CD4-positive, alpha-beta T cell treated with Interleukin-4 for 1 hour (primary cell): ENCODE results near the gene CD300LF.

Experiments
- DNase-seq, 2 donors: peaks; one replicate each; pipeline ENCODE4 v3.0.0-alpha.2; 2020 to 2022

CD300LF gene

GRCh38 chr17:74745548-74746177 lies 32.9 kb upstream of the CD300LF start:
- DNase-seq: no peak

- DNase-seq: peak; percentile 84 to 86
Observed at GRCh38 chr17:74744714-74745547, 32.2 kb upstream of the CD300LF start.

- DNase-seq: no peak
Observed at GRCh38 chr17:74744349-74744713, 31.6 kb upstream of the CD300LF start.

GRCh38 chr17:74743755-74744154 lies 31.0 kb upstream of the CD300LF start:
- no peak for DNase-seq

- DNase-seq: no peak
Observed at GRCh38 chr17:74742978-74743545, 30.3 kb upstream of the CD300LF start.

- peak; percentile 58 to 66 for DNase-seq
Observed at GRCh38 chr17:74742153-74742515, 29.4 kb upstream of the CD300LF start.

GRCh38 chr17:74740641-74741387 lies 28.1 kb upstream of the CD300LF start:
- no peak for DNase-seq

- DNase-seq: no peak
Observed at GRCh38 chr17:74740173-74740572, 27.4 kb upstream of the CD300LF start.

- no peak for DNase-seq
Observed at GRCh38 chr17:74739227-74739831, 26.6 kb upstream of the CD300LF start.

GRCh38 chr17:74738051-74738996 lies 25.6 kb upstream of the CD300LF start:
- DNase-seq: peak; percentile 81 to 84

- DNase-seq: peak; percentile 49 to 51
Observed at GRCh38 chr17:74737299-74738050, 24.8 kb upstream of the CD300LF start.

- peak; percentile 61 to 73 for DNase-seq
Observed at GRCh38 chr17:74736513-74737298, 24.0 kb upstream of the CD300LF start, which contains the start of gene RAB37. RAB37 (plus strand) TSS chr17:74737256; CDS start chr17:74737273, 17 bp downstream.

- DNase-seq: no peak
Observed at GRCh38 chr17:74734256-74734655, 21.5 kb upstream of the CD300LF start.

- DNase-seq: peak; percentile 41 to 58
Observed at GRCh38 chr17:74733365-74734122, 20.8 kb upstream of the CD300LF start.

- DNase-seq: peak in 1 of 2 donors; percentile 17
Observed at GRCh38 chr17:74732042-74732867, 19.5 kb upstream of the CD300LF start.

GRCh38 chr17:74731347-74731605 lies 18.6 kb upstream of the CD300LF start:
- DNase-seq: no peak

GRCh38 chr17:74730491-74731346 lies 18.0 kb upstream of the CD300LF start:
- peak; percentile 76 to 81 for DNase-seq

- no peak for DNase-seq
Observed at GRCh38 chr17:74729866-74730265, 17.1 kb upstream of the CD300LF start.
